Karpas-422 (cell line): ENCODE data around the gene FRMPD1. TPM values are rescaled to one million over a fixed set of nuclear protein-coding genes. Genes with fewer than 3 reads are reported as not detected.

ENCODE experiments used
- DNase-seq: peaks from one replicate; pipeline ENCODE4 v3.0.0-alpha.2; 2015
- H2AFZ ChIP-seq: fragments of 200-600 bp; sonication (generic); 2 replicates; pipeline ENCODE4 v1.6.1; 2014; ENCODE audit warnings: antibody characterized with exemption, low read length, mixed read lengths
- H3K27ac ChIP-seq: fragments of 200-600 bp; sonication (generic); 2 replicates; pipeline ENCODE4 v1.5.1; 2014; ENCODE audit warnings: mild to moderate bottlenecking, low read length, moderate library complexity
- H3K27me3 ChIP-seq: fragments of 200-600 bp; sonication (generic); 2 replicates; pipeline ENCODE4 v1.6.1; 2014; ENCODE audit warnings: low read length, mixed read lengths
- H3K36me3 ChIP-seq: fragments of 200-600 bp; sonication (generic); 2 replicates; pipeline ENCODE4 v1.6.1; 2014; ENCODE audit warnings: low read length, mixed read lengths; ENCODE audit not compliant: insufficient read depth
- H3K4me1 ChIP-seq: fragments of 200-600 bp; sonication (generic); 2 replicates; pipeline ENCODE4 v1.6.1; 2014; ENCODE audit warnings: mild to moderate bottlenecking, low read length, mixed read lengths
- H3K4me2 ChIP-seq: fragments of 200-600 bp; sonication (generic); 2 replicates; pipeline ENCODE4 v1.6.1; 2014; ENCODE audit warnings: low read length, low read depth, mild to moderate bottlenecking; ENCODE audit not compliant: poor library complexity, severe bottlenecking
- H3K4me3 ChIP-seq: fragments of 200-600 bp; sonication (generic); 2 replicates; pipeline ENCODE4 v1.5.1; 2014; ENCODE audit warnings: mild to moderate bottlenecking, antibody characterized with exemption, low read length, mixed read lengths
- H3K79me2 ChIP-seq: fragments of 200-600 bp; sonication (generic); 2 replicates; pipeline ENCODE4 v1.6.1; 2014; ENCODE audit warnings: mild to moderate bottlenecking, low read length, mixed read lengths
- H3K9ac ChIP-seq: fragments of 200-600 bp; sonication (generic); 2 replicates; pipeline ENCODE4 v1.6.0; 2014; ENCODE audit warnings: low read length
- H3K9me2 ChIP-seq: fragments of 200-600 bp; sonication (generic), shearing (Covaris generic); replicated peaks from 2 replicates; pipeline ENCODE4 v1.6.0; 2014; ENCODE audit warnings: mild to moderate bottlenecking, low read length, moderate library complexity; ENCODE audit not compliant: insufficient read depth
- H3K9me3 ChIP-seq: fragments of 300-700, 200-600 bp; sonication (generic); 2 replicates; pipeline ENCODE4 v1.6.1; 2014; ENCODE audit warnings: low read length, mixed read lengths
- H4K20me1 ChIP-seq: fragments of 200-600 bp; sonication (generic); 2 replicates; pipeline ENCODE4 v1.6.1; 2014; ENCODE audit warnings: mild to moderate bottlenecking, antibody characterized with exemption, low read length, low read depth; ENCODE audit not compliant: insufficient read depth
- total RNA-seq: library from RNA; depleted of rRNA; stranded (reverse); fragments of >200 nt; shearing (Covaris generic); gene quantifications from 2 replicates; pipeline ENCODE4 v1.2.3, GENCODE V29; 2014; ENCODE audit warnings: low replicate concordance

FRMPD1 gene
- total RNA-seq, 1 experiment from 2014 or later, result not detected

DNA sequence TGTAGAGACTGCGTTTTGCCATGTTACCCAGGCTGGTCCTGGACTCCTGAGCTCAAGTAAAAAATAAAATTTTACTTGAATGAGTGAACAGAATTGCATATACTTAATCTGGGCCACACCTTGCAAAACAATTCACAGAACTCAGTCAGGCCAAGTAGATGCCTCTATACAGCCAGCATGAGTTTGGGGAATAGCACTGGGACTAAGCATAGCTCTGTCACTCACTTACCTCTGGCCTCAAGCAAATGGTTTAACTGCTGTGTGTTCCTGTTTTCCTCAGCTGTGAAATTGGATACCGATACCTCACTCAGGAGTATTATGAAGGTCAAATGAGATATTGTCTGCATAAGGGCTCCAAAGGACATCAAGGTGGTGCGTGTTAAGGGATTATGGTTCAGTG lies 10.9 kb upstream of the FRMPD1 start:
- Histone ChIP-seq H2AFZ (no peak overlapping the region), H3K9me3 (no peaks in the 10 kb centered on the region), H3K4me1 (no peaks in the 10 kb centered on the region), H3K9me2 (no peaks in the 10 kb centered on the region), H3K4me2 (no peak overlapping the region), H4K20me1 (no peaks in the 10 kb centered on the region), H3K4me3 (no peak overlapping the region), H3K27ac (no peak overlapping the region), H3K36me3 (no peaks in the 10 kb centered on the region), H3K27me3 (no peaks in the 10 kb centered on the region), H3K9ac (no peak overlapping the region), H3K79me2 (no peaks in the 10 kb centered on the region)
- DNase-seq, result no peak

DNA sequence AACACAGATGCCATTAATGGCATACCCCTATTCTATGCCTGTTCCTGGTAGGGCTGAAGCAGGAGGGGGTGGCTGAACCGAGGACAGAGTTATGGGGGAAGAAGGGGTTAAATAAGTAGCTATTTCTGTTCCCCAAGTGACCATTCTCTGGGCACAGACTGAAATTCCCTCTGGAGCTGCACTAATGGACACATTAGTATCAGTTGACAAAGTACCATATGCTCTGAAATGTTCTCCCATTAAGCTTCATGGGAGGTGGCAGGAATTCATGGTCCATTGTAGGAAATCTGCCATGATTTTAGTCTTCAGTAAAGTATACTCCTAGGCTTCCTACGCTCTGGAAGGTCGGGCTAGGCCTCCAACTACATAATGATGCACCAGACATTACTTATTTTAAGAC lies 10.5 kb upstream of the FRMPD1 start:
- no peak overlapping the region for H2AFZ ChIP-seq
- no peak overlapping the region for H3K9ac ChIP-seq
- no peak overlapping the region for H3K27ac ChIP-seq
- H3K9me3 ChIP-seq, result no peaks in the 10 kb centered on the region
- no peaks in the 10 kb centered on the region for H3K9me2 ChIP-seq
- DNase-seq, result no peak
- H4K20me1 ChIP-seq, result no peaks in the 10 kb centered on the region
- H3K36me3 ChIP-seq, result no peaks in the 10 kb centered on the region
- H3K27me3 ChIP-seq, result no peaks in the 10 kb centered on the region
- H3K4me2 ChIP-seq, result no peak overlapping the region
- H3K4me3 ChIP-seq, result no peak overlapping the region
- no peaks in the 10 kb centered on the region for H3K79me2 ChIP-seq
- H3K4me1 ChIP-seq, result no peaks in the 10 kb centered on the region

DNA sequence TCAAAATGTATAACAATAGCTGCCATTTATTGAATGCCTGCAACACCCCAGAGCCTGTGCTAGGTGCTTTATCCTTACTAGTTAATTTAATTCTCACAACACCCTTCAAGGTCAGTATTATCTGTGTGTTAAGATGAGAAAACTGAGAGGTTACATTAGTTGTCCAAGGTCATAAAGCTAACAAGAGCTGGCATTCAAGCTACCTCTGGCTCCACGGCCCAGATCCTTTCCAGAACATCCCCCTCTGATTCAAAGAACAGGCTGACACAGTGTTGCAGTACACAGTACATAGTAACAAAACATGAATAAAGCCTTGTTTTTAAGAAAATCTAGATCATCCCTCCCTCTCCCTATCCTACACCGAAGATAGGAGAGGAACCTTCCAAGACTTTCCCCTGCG lies 9.4 kb upstream of the FRMPD1 start:
- no peak overlapping the region for H3K9ac ChIP-seq
- H3K27me3 ChIP-seq, result no peaks in the 10 kb centered on the region
- no peaks in the 10 kb centered on the region for H3K9me2 ChIP-seq
- no peaks in the 10 kb centered on the region for H3K79me2 ChIP-seq
- H3K4me3 ChIP-seq, result no peak overlapping the region
- H3K9me3 ChIP-seq, result no peaks in the 10 kb centered on the region
- no peaks in the 10 kb centered on the region for H3K4me1 ChIP-seq
- H2AFZ ChIP-seq, result no peak overlapping the region
- no peaks in the 10 kb centered on the region for H4K20me1 ChIP-seq
- no peak overlapping the region for H3K4me2 ChIP-seq
- no peak for DNase-seq
- H3K36me3 ChIP-seq, result no peaks in the 10 kb centered on the region
- H3K27ac ChIP-seq, result no peak overlapping the region

- Histone ChIP-seq H3K27ac (no peak overlapping the region), H3K4me2 (no peak overlapping the region), H3K79me2 (no peaks in the 10 kb centered on the region), H3K36me3 (no peaks in the 10 kb centered on the region), H2AFZ (no peak overlapping the region), H3K4me3 (no peak overlapping the region), H3K27me3 (no peaks in the 10 kb centered on the region), H3K4me1 (no peaks in the 10 kb centered on the region), H3K9me2 (no peaks in the 10 kb centered on the region), H3K9me3 (no peaks in the 10 kb centered on the region), H3K9ac (no peak overlapping the region), H4K20me1 (no peaks in the 10 kb centered on the region)
- DNase-seq, result no peak
Measured at GRCh38 chr9:37643214-37643613, 7.5 kb upstream of the FRMPD1 start.

GRCh38 chr9:37645903-37646506 lies 4.7 kb upstream of the FRMPD1 start:
- Histone ChIP-seq H2AFZ (no peak overlapping the region), H3K4me3 (no peak overlapping the region), H3K36me3 (no peaks in the 10 kb centered on the region)

GRCh38 chr9:37650299-37650872 lies 368 bp upstream of the FRMPD1 start:
- no peaks in the 10 kb centered on the region for H3K9me2 ChIP-seq
- H3K9me3 ChIP-seq, result no peaks in the 10 kb centered on the region
- H3K27ac ChIP-seq, result no peak overlapping the region
- DNase-seq, result no peak
- no peaks in the 10 kb centered on the region for H3K36me3 ChIP-seq
- H3K27me3 ChIP-seq, result no peaks in the 10 kb centered on the region
- H3K4me1 ChIP-seq, result peaks cover 3% of the 10 kb centered on the region; the same call in 1 of the 2 replicates
- H3K79me2 ChIP-seq, result no peaks in the 10 kb centered on the region
- no peak overlapping the region for H3K4me2 ChIP-seq
- no peak overlapping the region for H3K9ac ChIP-seq
- no peak overlapping the region for H2AFZ ChIP-seq
- H3K4me3 ChIP-seq, result no peak overlapping the region
- H4K20me1 ChIP-seq, result no peaks in the 10 kb centered on the region

More at GRCh38 chr9:37645903-37646506, 4.7 kb upstream of the FRMPD1 start:
- H3K4me1 ChIP-seq, result peaks cover under 1% of the 10 kb centered on the region; the same call in 1 of the 2 replicates
- no peak overlapping the region for H3K27ac ChIP-seq
- no peak overlapping the region for H3K9ac ChIP-seq
- H3K9me3 ChIP-seq, result no peaks in the 10 kb centered on the region
- no peak for DNase-seq
- no peaks in the 10 kb centered on the region for H3K9me2 ChIP-seq
- H3K79me2 ChIP-seq, result no peaks in the 10 kb centered on the region
- H3K4me2 ChIP-seq, result no peak overlapping the region
- no peaks in the 10 kb centered on the region for H4K20me1 ChIP-seq
- no peaks in the 10 kb centered on the region for H3K27me3 ChIP-seq

- H4K20me1 ChIP-seq, result no peaks in the 10 kb centered on the region
- DNase-seq, result no peak
- no peak overlapping the region for H3K27ac ChIP-seq
- no peak overlapping the region for H2AFZ ChIP-seq
- no peaks in the 10 kb centered on the region for H3K9me2 ChIP-seq
- no peak overlapping the region for H3K9ac ChIP-seq
- H3K36me3 ChIP-seq, result no peaks in the 10 kb centered on the region
- peaks cover 3% of the 10 kb centered on the region; the same call in 1 of the 2 replicates for H3K4me1 ChIP-seq
- no peaks in the 10 kb centered on the region for H3K9me3 ChIP-seq
- H3K4me2 ChIP-seq, result no peak overlapping the region
- H3K4me3 ChIP-seq, result no peak overlapping the region
- H3K79me2 ChIP-seq, result no peaks in the 10 kb centered on the region
- H3K27me3 ChIP-seq, result no peaks in the 10 kb centered on the region
Measured at GRCh38 chr9:37652261-37652660, 1.5 kb downstream of the FRMPD1 start.

DNA sequence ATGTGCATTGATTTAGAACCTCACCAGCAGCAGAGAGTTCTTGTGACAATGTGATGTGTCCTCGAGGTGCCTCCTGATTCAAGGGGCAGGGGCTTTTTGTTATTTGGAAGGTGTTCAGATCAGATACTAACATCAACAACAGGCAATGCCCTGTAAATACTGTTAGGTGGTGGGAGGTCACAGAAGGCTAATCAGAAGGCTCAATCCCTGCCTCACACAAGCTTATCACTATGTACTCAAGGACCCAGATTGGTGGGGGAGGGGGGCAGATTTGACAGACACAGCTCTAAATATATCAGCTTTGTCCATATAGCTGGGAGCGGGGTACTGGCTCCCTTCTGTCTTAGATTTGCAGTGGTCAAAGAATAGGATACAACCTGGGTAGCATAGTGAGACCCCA lies 2.6 kb downstream of the FRMPD1 start:
- Histone ChIP-seq H3K4me2 (no peak overlapping the region), H3K4me3 (no peak overlapping the region), H3K9me3 (no peaks in the 10 kb centered on the region), H3K36me3 (no peaks in the 10 kb centered on the region), H3K9ac (no peak overlapping the region), H4K20me1 (no peaks in the 10 kb centered on the region), H3K27ac (no peak overlapping the region), H3K79me2 (no peaks in the 10 kb centered on the region), H3K9me2 (no peaks in the 10 kb centered on the region), H3K4me1 (peaks cover 3% of the 10 kb centered on the region; the same call in 1 of the 2 replicates), H3K27me3 (no peaks in the 10 kb centered on the region), H2AFZ (no peak overlapping the region)
- no peak for DNase-seq
